CD8-positive, alpha-beta memory T cell (primary cell): ENCODE results near the gene LAMA3. TPM values are rescaled to one million over a fixed set of nuclear protein-coding genes. Genes with fewer than 3 reads are reported as not detected.
A peak's percentile ranks its signal among the peaks of the same experiment; 100 is the strongest.

Experiments
- CTCF ChIA-PET: fragments of 350-600 bp; sonication (Branson Sonifier 250); formaldehyde crosslinking; loops from one replicate; lab custom pipeline; 2021; ENCODE audit warnings: antibody characterized with exemption; lab: Charles Lee
- POLR2A ChIA-PET: fragments of 350-600 bp; sonication (Branson Sonifier 250); formaldehyde crosslinking; loops from one replicate; lab custom pipeline; 2021; ENCODE audit warnings: antibody characterized with exemption; lab: Charles Lee
- DNase-seq, 5 donors: peaks; one replicate each; pipeline versions ENCODE4 v3.0.0 to v3.0.0-alpha.2; 2020 to 2022; ENCODE audit warnings: mixed read lengths in 1 of 5
- H3K27ac ChIP-seq: one replicate; pipeline ENCODE4 v1.7.0; 2013; ENCODE audit warnings: low read depth, mild to moderate bottlenecking, low read length, moderate library complexity
- H3K27me3 ChIP-seq: 2 replicates; pipeline ENCODE4 v1.7.0; 2013; ENCODE audit warnings: low read length, mild to moderate bottlenecking; ENCODE audit not compliant: insufficient read depth, poor library complexity, severe bottlenecking
- H3K36me3 ChIP-seq: 2 replicates; pipeline ENCODE4 v1.7.0; 2013; ENCODE audit warnings: mild to moderate bottlenecking, low read length, moderate library complexity; ENCODE audit not compliant: insufficient read depth
- H3K4me1 ChIP-seq: 2 replicates; pipeline ENCODE4 v1.7.0; 2013; ENCODE audit warnings: mild to moderate bottlenecking, low read length, moderate library complexity; ENCODE audit not compliant: insufficient read depth
- H3K4me3 ChIP-seq: 2 replicates; pipeline ENCODE4 v1.7.0; 2013; ENCODE audit warnings: mild to moderate bottlenecking, low read length
- H3K9me3 ChIP-seq: 2 replicates; pipeline ENCODE4 v1.7.0; 2013; ENCODE audit warnings: mild to moderate bottlenecking, low read length
- H3K27ac Mint-ChIP-seq, 8 donors: one replicate each; pipeline ENCODE4 v1.8.0; 2020 to 2021; ENCODE audit warnings: mixed read lengths in 8 of 8, mild to moderate bottlenecking in 6 of 8, inconsistent platforms in 3 of 8, moderate library complexity in 3 of 8
- H3K27me3 Mint-ChIP-seq, 2 donors: one replicate each; pipeline ENCODE4 v1.8.0; 2020 to 2021; ENCODE audit warnings: mixed read lengths in 2 of 2, mild to moderate bottlenecking in 1 of 2, moderate library complexity in 1 of 2
- H3K36me3 Mint-ChIP-seq, 3 donors: one replicate each; pipeline ENCODE4 v1.8.0; 2020 to 2021; ENCODE audit warnings: mixed read lengths in 3 of 3, inconsistent platforms in 1 of 3, mild to moderate bottlenecking in 1 of 3
- H3K4me1 Mint-ChIP-seq, 3 donors: one replicate each; pipeline ENCODE4 v1.8.0; 2020 to 2021; ENCODE audit warnings: mixed read lengths in 3 of 3, inconsistent platforms in 1 of 3, mild to moderate bottlenecking in 1 of 3
- H3K4me3 Mint-ChIP-seq, 7 donors: one replicate each; pipeline ENCODE4 v1.8.0; 2020 to 2021; ENCODE audit warnings: mixed read lengths in 7 of 7, mild to moderate bottlenecking in 6 of 7, moderate library complexity in 4 of 7, inconsistent platforms in 2 of 7
- H3K9me3 Mint-ChIP-seq, 5 donors: one replicate each; pipeline ENCODE4 v1.8.0; 2020 to 2022; ENCODE audit warnings: mixed read lengths in 5 of 5, mild to moderate bottlenecking in 3 of 5, moderate library complexity in 2 of 5, inconsistent platforms in 1 of 5
- polyA plus RNA-seq: library from polyadenylated mRNA; unstranded; fragments of 300-500 nt; fragmentation: Illumina TruSeq; gene quantifications from one replicate; pipeline ENCODE4 v1.2.3, GENCODE V29; 2021
- total RNA-seq, 2 experiments: library from RNA; stranded (reverse); gene quantifications; one replicate each; pipeline ENCODE4 v1.2.3, GENCODE V29; 2021

Gene LAMA3
- total and polyA plus RNA-seq, 3 experiments from 2014 or later: 0.47 TPM; not detected in 2

DNA sequence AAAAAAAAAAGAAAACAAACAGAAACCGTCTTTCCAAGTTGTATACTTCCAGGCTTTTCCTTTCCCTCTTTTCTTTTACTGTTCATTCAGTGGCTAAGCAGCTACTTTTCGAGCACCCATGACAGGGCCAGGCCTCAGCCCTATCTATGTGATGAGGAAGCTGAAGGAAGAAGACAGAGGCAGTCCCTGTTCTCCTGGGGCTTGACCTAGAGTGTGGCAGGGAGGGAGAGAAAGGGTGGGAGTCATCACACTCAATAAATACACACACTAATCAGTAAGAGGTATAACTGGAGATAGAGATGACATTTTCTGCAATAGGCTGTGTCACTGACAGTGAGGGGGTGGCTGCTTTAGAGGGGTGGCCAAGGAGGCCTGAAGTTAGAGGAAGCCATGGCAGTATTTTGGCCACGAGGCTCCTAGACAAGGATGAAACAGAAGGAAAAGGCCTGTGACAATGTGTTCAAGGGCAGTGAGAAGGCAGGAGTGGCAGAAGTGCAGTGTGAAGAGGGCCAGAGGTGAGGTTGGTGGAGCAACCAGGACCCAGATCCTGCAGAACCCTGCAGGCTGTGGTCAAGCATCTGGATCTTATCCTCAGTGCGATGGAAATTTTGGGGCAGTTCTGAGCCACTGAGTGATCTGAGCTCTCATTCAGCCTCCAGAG, 193.5 kb downstream of the LAMA3 start:
- Mint-ChIP-seq H3K36me3 (peaks cover 0 to 2% (median 0%) of the 10 kb centered on the region in 3 donors), H3K27me3 (peaks cover 7 to 10% of the 10 kb centered on the region in 2 donors), H3K4me1 (peaks cover 25 to 39% (median 36%) of the 10 kb centered on the region in 3 donors), H3K4me3 (no peak overlapping the region), H3K9me3 (no peaks in the 10 kb centered on the region), H3K27ac (peak overlapping the region in 3 of 8 donors; percentile 22 to 77 (median 69))
- DNase-seq: no peak
- Histone ChIP-seq H3K4me3 (no peak overlapping the region), H3K36me3 (no peaks in the 10 kb centered on the region), H3K4me1 (peaks cover 19% of the 10 kb centered on the region), H3K27ac (no peak overlapping the region), H3K9me3 (no peaks in the 10 kb centered on the region), H3K27me3 (no peaks in the 10 kb centered on the region)
- ChIA-PET POLR2A (no interaction called here), CTCF (interaction anchor here (0.9 to 1.5 kb wide), 3 partner anchors 7 to 36 kb away, joined by 3 read pairs; no protein-coding TSS in a partner anchor)

DNA sequence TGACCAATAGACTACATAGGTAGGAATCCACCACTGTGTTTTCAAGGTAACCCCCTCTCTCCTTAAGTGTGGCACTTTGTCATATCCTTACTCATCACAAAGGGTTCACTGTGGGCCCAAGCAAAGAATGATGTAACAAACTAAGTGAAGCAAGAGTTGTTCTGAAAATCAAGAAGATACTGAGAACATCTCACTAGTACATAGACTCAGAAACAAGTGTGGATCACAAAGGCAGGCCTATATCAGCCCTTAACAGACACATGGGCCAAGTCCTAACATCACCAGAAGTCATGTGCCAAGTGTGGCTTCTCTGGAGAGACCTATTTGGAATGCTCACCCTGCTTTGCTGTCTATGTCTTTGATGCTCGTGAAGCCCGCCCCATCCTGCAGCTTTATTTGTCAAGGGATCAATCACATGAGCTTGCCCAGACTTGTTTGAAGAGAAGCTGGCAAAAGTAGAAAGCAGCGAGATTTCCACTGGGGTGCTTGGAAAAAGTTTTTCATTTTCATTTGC, 194.1 kb downstream of the LAMA3 start:
- H3K27me3 Mint-ChIP-seq: peaks cover 7 to 10% of the 10 kb centered on the region in 2 donors
- H3K9me3 ChIP-seq: no peaks in the 10 kb centered on the region
- H3K36me3 ChIP-seq: no peaks in the 10 kb centered on the region
- POLR2A ChIA-PET: no interaction called here
- no peaks in the 10 kb centered on the region for H3K9me3 Mint-ChIP-seq
- H3K27ac Mint-ChIP-seq: peak overlapping the region in 4 of 8 donors; percentile 12 to 69 (median 36)
- H3K4me1 ChIP-seq: peaks cover 19% of the 10 kb centered on the region
- CTCF ChIA-PET: interaction anchor here (1.1 kb wide), 1 partner anchor 35 kb away, joined by 3 read pairs; no protein-coding TSS in a partner anchor
- H3K27ac ChIP-seq: no peak overlapping the region
- no peaks in the 10 kb centered on the region for H3K27me3 ChIP-seq
- DNase-seq: no peak
- peaks cover 25 to 39% (median 36%) of the 10 kb centered on the region in 3 donors for H3K4me1 Mint-ChIP-seq
- peaks cover 0 to 2% (median 0%) of the 10 kb centered on the region in 3 donors for H3K36me3 Mint-ChIP-seq
- no peak overlapping the region for H3K4me3 Mint-ChIP-seq
- no peak overlapping the region for H3K4me3 ChIP-seq

DNA sequence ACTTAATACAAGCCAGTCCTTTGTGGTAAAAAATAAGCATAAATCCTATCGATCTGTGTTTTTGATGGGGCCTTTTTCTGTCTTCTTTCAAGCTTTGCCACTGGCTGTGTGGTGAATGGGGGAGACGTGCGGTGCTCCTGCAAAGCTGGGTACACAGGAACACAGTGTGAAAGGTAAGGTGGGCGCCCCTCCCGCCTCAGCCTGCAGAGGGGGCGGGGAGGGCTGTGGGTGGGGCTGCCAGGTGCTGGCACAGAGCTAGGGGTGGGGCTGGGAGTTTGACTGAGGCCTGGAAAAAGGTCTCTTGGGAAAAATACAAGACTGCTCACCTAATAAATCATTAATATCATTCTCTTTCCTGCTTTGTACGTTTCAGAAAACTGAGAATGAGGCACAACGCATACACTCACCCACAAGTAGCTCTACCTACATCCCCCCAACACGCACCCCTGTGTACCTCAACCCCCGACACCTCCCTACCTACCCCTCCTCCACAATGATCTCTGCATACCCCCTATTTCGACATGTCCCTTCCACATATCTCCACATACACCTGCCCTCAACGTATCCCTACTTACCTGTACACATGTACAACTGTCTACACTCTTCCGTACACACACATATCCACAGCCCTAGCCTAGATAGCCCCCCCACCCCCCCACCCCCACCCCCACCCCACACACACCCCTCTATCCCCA, 195.6 kb downstream of the LAMA3 start:
- peaks cover 0 to 2% (median 0%) of the 10 kb centered on the region in 3 donors for H3K36me3 Mint-ChIP-seq
- H3K9me3 ChIP-seq: no peaks in the 10 kb centered on the region
- ChIA-PET POLR2A (no interaction called here), CTCF (interaction anchor here (1.5 kb wide), 1 partner anchor 34 kb away, joined by 5 read pairs; no protein-coding TSS in a partner anchor)
- peaks cover 19% of the 10 kb centered on the region for H3K4me1 ChIP-seq
- H3K27ac Mint-ChIP-seq: peak overlapping the region in 6 of 8 donors; percentile 1 to 84 (median 72)
- H3K36me3 ChIP-seq: no peaks in the 10 kb centered on the region
- peaks cover 25 to 39% (median 36%) of the 10 kb centered on the region in 3 donors for H3K4me1 Mint-ChIP-seq
- no peak overlapping the region for H3K4me3 ChIP-seq
- no peaks in the 10 kb centered on the region for H3K27me3 ChIP-seq
- H3K27ac ChIP-seq: no peak overlapping the region
- no peaks in the 10 kb centered on the region for H3K9me3 Mint-ChIP-seq
- peak in 1 of 5 donors; percentile 27 for DNase-seq
- peaks cover 0 to under 1% of the 10 kb centered on the region in 2 donors for H3K27me3 Mint-ChIP-seq
- peak overlapping the region in 3 of 7 donors; percentile 7 to 38 (median 31) for H3K4me3 Mint-ChIP-seq

DNA sequence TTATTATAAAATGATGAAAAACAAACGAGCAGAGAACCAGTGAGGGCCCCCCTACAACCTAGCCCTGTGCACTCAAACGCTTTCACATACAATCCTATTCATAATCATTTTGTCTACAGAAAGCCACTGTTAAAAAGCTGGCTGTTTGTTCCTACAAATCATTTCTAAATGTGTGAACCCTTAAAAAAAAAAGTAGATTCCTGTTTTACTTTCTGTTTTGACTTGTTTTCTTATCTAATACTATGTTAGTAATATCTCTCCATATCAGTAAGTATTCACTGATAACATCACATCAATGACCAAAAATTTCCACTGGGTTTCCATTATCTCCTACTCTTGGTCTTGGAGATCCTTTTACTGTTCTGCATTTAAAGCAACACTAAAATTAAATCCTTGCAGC, 196.5 kb downstream of the LAMA3 start:
- peaks cover 0 to 2% (median 0%) of the 10 kb centered on the region in 3 donors for H3K36me3 Mint-ChIP-seq
- H3K9me3 Mint-ChIP-seq: no peaks in the 10 kb centered on the region
- H3K27ac Mint-ChIP-seq: peak overlapping the region; percentile 43 to 92 (median 76)
- CTCF ChIA-PET: interaction anchor here (0.8 to 1.5 kb wide), 2 partner anchors 33 to 262 kb away, joined by 3 to 5 read pairs; no protein-coding TSS in a partner anchor
- H3K4me1 ChIP-seq: peaks cover 19% of the 10 kb centered on the region
- peak overlapping the region; percentile 9 to 69 (median 55) for H3K4me3 Mint-ChIP-seq
- H3K4me3 ChIP-seq: no peak overlapping the region
- POLR2A ChIA-PET: no interaction called here
- no peaks in the 10 kb centered on the region for H3K27me3 ChIP-seq
- H3K27ac ChIP-seq: no peak overlapping the region
- H3K27me3 Mint-ChIP-seq: no peaks in the 10 kb centered on the region
- no peaks in the 10 kb centered on the region for H3K36me3 ChIP-seq
- peaks cover 25 to 39% (median 36%) of the 10 kb centered on the region in 3 donors for H3K4me1 Mint-ChIP-seq
- no peaks in the 10 kb centered on the region for H3K9me3 ChIP-seq
- peak in 2 of 5 donors; percentile 23 to 56 for DNase-seq

DNA sequence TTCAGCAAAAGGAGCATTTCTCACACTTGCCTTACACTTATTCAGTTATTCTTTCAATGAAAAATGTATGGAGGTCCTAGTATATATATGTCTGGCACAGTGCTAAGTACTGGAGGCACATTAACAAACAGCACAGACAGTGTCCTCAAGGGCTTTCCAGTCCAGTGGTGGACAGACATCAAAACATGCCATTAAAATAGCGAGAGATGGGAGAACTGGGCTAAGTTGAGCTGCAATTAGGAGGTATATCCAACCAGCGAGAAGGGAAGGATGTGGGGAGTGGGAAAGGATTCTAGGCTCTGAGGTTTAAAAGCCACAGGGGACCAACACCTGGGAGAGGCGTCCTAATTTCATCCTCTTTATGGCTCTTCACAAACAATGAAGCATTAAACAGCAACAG, 197.8 kb downstream of the LAMA3 start:
- H3K4me3 ChIP-seq: no peak overlapping the region
- H3K27me3 ChIP-seq: no peaks in the 10 kb centered on the region
- H3K36me3 Mint-ChIP-seq: peaks cover 0 to 2% (median 0%) of the 10 kb centered on the region in 3 donors
- H3K27ac ChIP-seq: no peak overlapping the region
- H3K4me1 Mint-ChIP-seq: peaks cover 25 to 42% (median 36%) of the 10 kb centered on the region in 3 donors
- H3K4me3 Mint-ChIP-seq: no peak overlapping the region
- CTCF ChIA-PET: interaction anchor here (1.5 kb wide), 1 partner anchor 11 kb away, joined by 4 read pairs; no protein-coding TSS in a partner anchor
- no peaks in the 10 kb centered on the region for H3K27me3 Mint-ChIP-seq
- POLR2A ChIA-PET: no interaction called here
- no peaks in the 10 kb centered on the region for H3K36me3 ChIP-seq
- H3K9me3 ChIP-seq: no peaks in the 10 kb centered on the region
- no peaks in the 10 kb centered on the region for H3K9me3 Mint-ChIP-seq
- DNase-seq: no peak
- H3K4me1 ChIP-seq: peaks cover 19% of the 10 kb centered on the region
- H3K27ac Mint-ChIP-seq: peak overlapping the region in 3 of 8 donors; percentile 69 to 94 (median 70)

DNA sequence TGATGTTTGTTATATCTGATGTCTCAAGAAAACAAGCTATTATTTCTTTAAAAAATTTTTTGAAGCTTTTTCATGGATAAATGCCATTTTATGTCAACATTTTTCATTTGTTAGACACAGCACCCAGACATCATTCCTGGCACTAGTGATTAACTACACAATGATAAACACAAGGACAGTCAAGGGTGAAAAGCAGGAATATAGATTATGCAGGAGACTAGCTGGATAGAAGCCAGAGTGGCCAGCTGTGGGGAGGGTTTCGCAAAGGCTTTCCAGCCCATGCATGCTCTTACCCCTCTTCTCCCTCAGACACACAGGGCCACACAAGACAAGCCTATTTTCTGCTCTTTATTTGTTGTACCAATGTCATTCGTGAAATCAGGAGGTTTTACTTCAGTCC, 198.2 kb downstream of the LAMA3 start:
- peaks cover 0 to 2% (median 0%) of the 10 kb centered on the region in 3 donors for H3K36me3 Mint-ChIP-seq
- no peak overlapping the region for H3K27ac Mint-ChIP-seq
- no peaks in the 10 kb centered on the region for H3K27me3 Mint-ChIP-seq
- no peak for DNase-seq
- Histone ChIP-seq H3K4me3 (no peak overlapping the region), H3K27me3 (no peaks in the 10 kb centered on the region), H3K27ac (no peak overlapping the region), H3K4me1 (peaks cover 19% of the 10 kb centered on the region), H3K36me3 (no peaks in the 10 kb centered on the region), H3K9me3 (no peaks in the 10 kb centered on the region)
- no peak overlapping the region for H3K4me3 Mint-ChIP-seq
- H3K4me1 Mint-ChIP-seq: peaks cover 25 to 42% (median 36%) of the 10 kb centered on the region in 3 donors
- ChIA-PET CTCF (interaction anchor here (1.5 kb wide), 1 partner anchor 10 kb away, joined by 4 read pairs; no protein-coding TSS in a partner anchor), POLR2A (no interaction called here)
- H3K9me3 Mint-ChIP-seq: no peaks in the 10 kb centered on the region

DNA sequence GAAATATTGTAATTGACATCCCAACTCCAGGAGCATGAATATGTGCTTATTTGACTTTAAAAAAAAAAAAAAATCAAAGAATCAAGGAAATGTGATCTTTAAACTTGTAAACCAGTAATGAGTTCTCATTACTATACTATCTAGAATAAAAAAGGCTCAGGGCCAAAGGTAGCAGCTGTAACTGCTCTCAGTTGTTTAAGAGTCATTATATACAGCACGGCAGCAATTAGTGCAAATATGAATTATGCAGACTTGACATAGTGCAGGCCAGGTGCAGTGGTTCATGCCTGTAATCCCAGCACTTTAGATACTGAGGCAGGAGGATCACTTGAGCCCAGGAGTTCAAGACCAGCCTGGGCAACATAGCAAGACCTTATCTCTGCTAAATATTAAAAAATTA, 199.6 kb downstream of the LAMA3 start:
- ChIA-PET CTCF (no interaction called here), POLR2A (no interaction called here)
- Histone ChIP-seq H3K27me3 (no peaks in the 10 kb centered on the region), H3K4me1 (peaks cover 19% of the 10 kb centered on the region), H3K36me3 (no peaks in the 10 kb centered on the region), H3K4me3 (no peak overlapping the region), H3K9me3 (no peaks in the 10 kb centered on the region), H3K27ac (no peak overlapping the region)
- no peak for DNase-seq
- Mint-ChIP-seq H3K36me3 (peaks cover 0 to 4% (median 0%) of the 10 kb centered on the region in 3 donors), H3K4me3 (no peak overlapping the region), H3K4me1 (peaks cover 19 to 35% (median 34%) of the 10 kb centered on the region in 3 donors), H3K27ac (no peak overlapping the region), H3K9me3 (no peaks in the 10 kb centered on the region), H3K27me3 (no peaks in the 10 kb centered on the region)
